ENCODE measurements around the gene YJU2.
"Not testable (repeated sequence)": the region's sequence is repeated elsewhere in the genome, so short reads cannot be mapped to it uniquely, and the experiment has no call there.

YJU2 gene

GRCh38 chr19:4225885-4226284 lies 21.0 kb upstream of the YJU2 start:
- in situ Hi-C loops (cut with MboI; ENCODE audit: low sequenced_read_pairs), result no loop called here

DNA sequence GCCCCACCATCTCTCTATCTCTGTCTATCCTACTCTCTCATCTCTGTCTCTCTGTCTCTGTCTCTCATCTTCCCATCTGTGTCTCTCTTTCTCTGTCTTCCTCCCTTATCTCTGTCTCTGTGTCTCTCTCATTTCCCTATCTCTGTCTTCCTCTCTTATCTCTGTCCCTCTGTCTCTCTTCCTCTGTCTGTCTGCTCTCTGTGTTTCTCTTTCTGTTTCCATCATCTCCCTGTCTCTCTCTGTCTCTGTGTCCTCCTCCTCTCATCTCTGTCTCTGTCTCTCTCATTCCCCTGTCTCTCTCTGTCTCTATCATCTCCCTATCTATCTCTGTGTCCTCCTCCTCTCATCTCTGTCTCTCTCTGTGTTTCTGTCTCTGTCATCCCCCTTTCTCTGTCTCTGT lies 19.1 kb upstream of the YJU2 start:
- in situ Hi-C loops (cut with MboI; ENCODE audit: low sequenced_read_pairs), result no loop called here

- in situ Hi-C loops (cut with MboI; ENCODE audit: low sequenced_read_pairs), result no loop called here
Measured at GRCh38 chr19:4228765-4229178, 18.1 kb upstream of the YJU2 start.

DNA sequence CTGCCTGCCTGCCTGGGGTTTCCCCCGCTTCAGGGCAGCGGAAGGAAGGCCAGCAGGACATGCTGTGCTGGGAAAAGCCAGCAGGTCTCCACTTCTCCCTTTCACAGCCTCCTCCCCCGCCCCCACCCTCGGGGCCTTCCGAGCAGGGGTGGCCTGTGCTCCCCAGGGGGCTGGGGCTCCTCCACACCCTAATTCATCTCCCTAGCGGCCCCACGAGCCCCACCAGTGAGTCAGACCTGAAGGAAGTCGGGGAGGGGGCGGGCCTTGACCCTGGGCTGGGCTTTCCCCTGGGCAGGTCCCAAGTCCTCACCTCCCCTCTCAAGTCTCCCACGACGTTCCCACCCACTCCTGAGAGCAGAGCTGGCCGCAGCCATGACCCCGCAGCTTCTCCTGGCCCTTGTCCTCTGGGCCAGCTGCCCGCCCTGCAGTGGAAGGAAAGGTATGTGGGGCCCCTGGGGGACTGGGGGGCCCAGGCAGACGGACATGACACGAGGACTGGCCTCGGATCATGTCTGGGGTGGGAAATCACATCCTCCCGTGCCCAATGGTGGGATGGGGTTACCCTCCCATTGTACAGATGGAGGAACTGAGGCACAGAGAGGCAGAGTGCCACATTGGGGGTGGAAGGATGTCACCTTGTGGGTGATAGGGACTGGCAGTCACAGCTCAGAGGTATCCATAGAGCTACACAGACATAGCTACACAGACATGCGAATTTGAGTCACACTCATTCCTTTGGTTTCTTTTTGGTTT lies 17.5 kb upstream of the YJU2 start, which contains the start of gene EBI3:
TSS of gene EBI3 (plus strand) at position 345 of the 753 bp plus-strand sequence. CDS start at position 373, 28 bp downstream.
- in situ Hi-C loops (cut with MboI; ENCODE audit: low sequenced_read_pairs), result no loop called here

GRCh38 chr19:4230237-4230636 lies 16.6 kb upstream of the YJU2 start:
- in situ Hi-C loops (cut with MboI; ENCODE audit: low sequenced_read_pairs), result not testable (repeated sequence)

- in situ Hi-C loops (cut with MboI; ENCODE audit: low sequenced_read_pairs), result not testable (repeated sequence)
Measured at GRCh38 chr19:4231521-4231920, 15.4 kb upstream of the YJU2 start.

DNA sequence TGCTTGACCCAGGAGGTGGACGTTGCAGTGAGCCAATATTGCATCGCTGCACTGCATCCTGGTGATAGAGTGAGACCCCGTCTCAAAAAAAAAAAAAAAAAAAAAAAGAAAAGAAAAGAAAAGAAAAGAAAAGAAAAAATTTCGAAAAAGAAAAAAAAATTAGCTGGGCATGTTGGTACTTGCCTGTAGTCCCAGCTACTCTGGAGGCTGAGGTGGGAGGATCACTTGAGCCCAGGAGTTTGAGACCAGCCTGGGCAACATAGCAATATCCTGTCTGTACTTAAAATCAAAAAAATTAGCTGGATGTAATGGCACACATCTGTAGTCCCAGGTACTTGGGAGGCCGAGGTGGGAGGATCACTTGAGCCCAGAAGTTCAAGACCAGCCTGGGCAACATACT lies 14.7 kb upstream of the YJU2 start:
- in situ Hi-C loops (cut with MboI; ENCODE audit: low sequenced_read_pairs), result not testable (repeated sequence)

- in situ Hi-C loops (cut with MboI; ENCODE audit: low sequenced_read_pairs), result no loop called here
Measured at GRCh38 chr19:4232614-4233281, 14.1 kb upstream of the YJU2 start.

- in situ Hi-C loops (cut with MboI; ENCODE audit: low sequenced_read_pairs), result no loop called here
Measured at GRCh38 chr19:4233282-4233853, 13.5 kb upstream of the YJU2 start.

DNA sequence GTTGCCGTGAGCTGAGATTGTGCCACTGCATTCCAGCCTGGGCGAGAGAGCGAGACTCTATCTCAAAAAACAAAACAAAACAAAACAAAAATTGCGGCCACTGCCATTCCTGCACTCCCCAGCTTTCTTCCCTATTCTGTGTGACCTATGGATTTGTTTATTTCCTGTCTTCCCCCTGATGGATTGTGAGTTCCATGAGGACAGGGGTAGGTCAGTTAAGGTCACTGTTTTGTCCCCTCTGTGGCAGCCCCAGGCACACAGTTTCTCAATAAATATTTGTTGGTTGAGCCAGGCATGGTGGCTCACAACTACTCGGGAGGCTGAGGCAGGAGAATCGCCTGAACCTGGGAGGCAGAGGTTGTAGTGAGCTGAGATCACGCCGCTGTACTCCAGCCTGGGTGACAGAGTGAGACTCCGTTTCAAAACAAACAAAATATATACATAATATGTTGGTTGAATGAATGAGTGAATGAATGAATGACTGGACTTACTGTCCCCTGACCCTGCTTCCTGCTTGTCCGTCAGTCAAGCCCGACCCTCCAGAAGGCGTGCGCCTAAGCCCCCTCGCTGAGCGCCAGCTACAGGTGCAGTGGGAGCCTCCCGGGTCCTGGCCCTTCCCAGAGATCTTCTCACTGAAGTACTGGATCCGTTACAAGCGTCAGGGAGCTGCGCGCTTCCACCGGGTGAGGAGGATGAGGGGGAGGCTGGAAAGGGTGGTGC lies 12.6 kb upstream of the YJU2 start:
- in situ Hi-C loops (cut with MboI; ENCODE audit: low sequenced_read_pairs), result no loop called here

DNA sequence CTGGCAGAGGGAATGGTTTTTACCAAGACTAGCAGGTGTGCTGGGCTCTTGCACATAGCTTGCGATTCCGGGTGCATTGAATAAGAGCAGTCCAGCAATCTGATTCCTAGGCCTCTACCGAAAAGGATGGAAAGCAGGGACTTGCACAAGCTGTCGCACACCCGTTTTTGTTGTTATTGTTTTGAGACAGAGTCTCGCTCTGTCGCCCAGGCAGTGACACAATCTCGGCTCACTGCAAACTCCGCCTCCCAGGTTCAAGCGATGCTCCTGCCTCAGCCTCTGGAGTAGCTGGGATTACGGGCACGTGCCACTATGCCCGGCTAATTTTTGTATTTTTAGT lies 12.0 kb upstream of the YJU2 start:
- in situ Hi-C loops (cut with MboI; ENCODE audit: low sequenced_read_pairs), result no loop called here

- in situ Hi-C loops (cut with MboI; ENCODE audit: low sequenced_read_pairs), result not testable (repeated sequence)
Measured at GRCh38 chr19:4237510-4237909, 9.4 kb upstream of the YJU2 start.

- in situ Hi-C loops (cut with MboI; ENCODE audit: low sequenced_read_pairs), result no loop called here
Measured at GRCh38 chr19:4238831-4239230, 8.0 kb upstream of the YJU2 start.

GRCh38 chr19:4241824-4242430 lies 5.0 kb upstream of the YJU2 start:
- in situ Hi-C loops (cut with MboI; ENCODE audit: low sequenced_read_pairs), result no loop called here

DNA sequence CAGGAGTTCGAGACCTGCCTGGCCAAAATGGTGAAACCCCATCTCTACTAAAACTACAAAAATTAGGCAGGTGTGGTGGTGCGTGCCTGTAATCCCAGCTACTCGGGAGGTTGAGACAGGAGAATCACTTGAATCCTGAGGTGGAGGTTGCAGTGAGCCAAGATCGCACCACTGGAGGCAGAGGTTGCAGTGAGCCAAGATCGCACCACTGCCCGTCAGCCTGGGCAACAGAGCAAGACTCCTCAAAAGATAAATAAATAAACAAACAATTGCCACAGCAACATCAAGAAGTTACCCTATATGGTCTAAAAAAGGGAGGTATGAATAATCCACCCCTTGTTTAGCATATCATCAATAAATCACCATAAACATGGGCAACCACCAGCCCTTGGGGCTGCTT lies 942 bp upstream of the YJU2 start:
- in situ Hi-C loops (cut with MboI; ENCODE audit: low sequenced_read_pairs), result not testable (repeated sequence)

- in situ Hi-C loops (cut with MboI; ENCODE audit: low sequenced_read_pairs), result no loop called here
Measured at GRCh38 chr19:4256563-4256962, 9.7 kb downstream of the YJU2 start.

- in situ Hi-C loops (cut with MboI; ENCODE audit: low sequenced_read_pairs), result no loop called here
Measured at GRCh38 chr19:4257025-4257424, 10.1 kb downstream of the YJU2 start.

GRCh38 chr19:4258181-4258580 lies 11.3 kb downstream of the YJU2 start:
- in situ Hi-C loops (cut with MboI; ENCODE audit: low sequenced_read_pairs), result no loop called here

DNA sequence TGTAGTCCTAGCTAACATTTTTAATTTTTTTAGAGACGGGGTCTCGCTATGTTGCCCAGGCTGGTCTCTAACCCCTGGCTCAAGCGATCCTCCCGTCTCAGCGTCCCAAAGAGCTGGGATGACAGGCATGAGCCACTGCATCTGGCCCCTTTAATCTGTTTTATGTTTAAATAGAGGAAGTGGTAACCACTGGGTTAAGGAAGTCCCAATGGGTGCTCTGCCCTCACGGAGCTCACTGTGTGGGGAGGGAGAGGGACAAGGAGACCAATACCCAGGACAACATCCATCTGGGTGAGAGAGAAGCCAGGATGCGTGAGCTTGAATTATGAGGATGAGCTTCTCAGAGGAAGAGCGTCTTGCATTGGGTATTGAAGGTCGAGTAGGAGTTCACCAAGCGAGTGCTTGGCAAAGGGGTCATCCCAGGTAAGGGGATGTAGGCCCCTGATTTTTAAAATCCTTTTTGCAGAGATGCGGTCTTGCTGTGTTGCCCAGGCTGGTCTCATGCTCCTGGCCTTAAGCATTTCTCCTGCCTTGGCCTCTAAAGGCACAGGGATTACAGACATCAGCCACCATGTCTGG lies 13.8 kb downstream of the YJU2 start:
- in situ Hi-C loops (cut with MboI; ENCODE audit: low sequenced_read_pairs), result no loop called here

- in situ Hi-C loops (cut with MboI; ENCODE audit: low sequenced_read_pairs), result no loop called here
Measured at GRCh38 chr19:4264812-4265211, 17.9 kb downstream of the YJU2 start.
